ENCODE results near the gene KLHL4. TPM values are rescaled to one million over a fixed set of nuclear protein-coding genes. Genes with fewer than 3 reads are reported as not detected.
A peak's percentile ranks its signal among the peaks of the same experiment; 100 is the strongest.

Gene KLHL4
- total and polyA plus RNA-seq, 9 of the 15 experiments (the other 6 are each of a cell fraction or from before 2014, with no cell fraction given) = 0.04 to 0.16 (median 0.06) TPM; not detected in 1

GRCh38 chrX:87571964-87572363 is 54.4 kb downstream of the KLHL4 start (continued):
- TF ChIP-seq, protein P1, sequence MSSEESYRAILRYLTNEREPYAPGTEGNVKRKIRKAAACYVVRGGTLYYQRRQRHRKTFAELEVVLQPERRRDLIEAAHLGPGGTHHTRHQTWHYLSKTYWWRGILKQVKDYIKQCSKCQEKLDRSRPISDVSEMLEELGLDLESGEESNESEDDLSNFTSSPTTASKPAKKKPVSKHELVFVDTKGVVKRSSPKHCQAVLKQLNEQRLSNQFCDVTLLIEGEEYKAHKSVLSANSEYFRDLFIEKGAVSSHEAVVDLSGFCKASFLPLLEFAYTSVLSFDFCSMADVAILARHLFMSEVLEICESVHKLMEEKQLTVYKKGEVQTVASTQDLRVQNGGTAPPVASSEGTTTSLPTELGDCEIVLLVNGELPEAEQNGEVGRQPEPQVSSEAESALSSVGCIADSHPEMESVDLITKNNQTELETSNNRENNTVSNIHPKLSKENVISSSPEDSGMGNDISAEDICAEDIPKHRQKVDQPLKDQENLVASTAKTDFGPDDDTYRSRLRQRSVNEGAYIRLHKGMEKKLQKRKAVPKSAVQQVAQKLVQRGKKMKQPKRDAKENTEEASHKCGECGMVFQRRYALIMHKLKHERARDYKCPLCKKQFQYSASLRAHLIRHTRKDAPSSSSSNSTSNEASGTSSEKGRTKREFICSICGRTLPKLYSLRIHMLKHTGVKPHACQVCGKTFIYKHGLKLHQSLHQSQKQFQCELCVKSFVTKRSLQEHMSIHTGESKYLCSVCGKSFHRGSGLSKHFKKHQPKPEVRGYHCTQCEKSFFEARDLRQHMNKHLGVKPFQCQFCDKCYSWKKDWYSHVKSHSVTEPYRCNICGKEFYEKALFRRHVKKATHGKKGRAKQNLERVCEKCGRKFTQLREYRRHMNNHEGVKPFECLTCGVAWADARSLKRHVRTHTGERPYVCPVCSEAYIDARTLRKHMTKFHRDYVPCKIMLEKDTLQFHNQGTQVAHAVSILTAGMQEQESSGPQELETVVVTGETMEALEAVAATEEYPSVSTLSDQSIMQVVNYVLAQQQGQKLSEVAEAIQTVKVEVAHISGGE (CRISPR knock-in tag; IDR thresholded peaks at IDR 0.05) = no peak
- TF ChIP-seq POLR2H (tag; IDR thresholded peaks at IDR 0.05; ENCODE audit: low read depth) = peak; percentile 40; the same call in 1 of the 2 replicates
- peak in 1 of 2 experiments; percentile 65; a peak in 1 of 4 replicates for TF ChIP-seq TRIM24 (IDR thresholded peaks at IDR 0.05)
- no peak for TF ChIP-seq CHD4 (IDR thresholded peaks at IDR 0.05; ENCODE audit: insufficient read depth, insufficient replicate concordance, low read depth, low read length, poor library complexity, severe bottlenecking)
- TF ChIP-seq, protein P2, sequence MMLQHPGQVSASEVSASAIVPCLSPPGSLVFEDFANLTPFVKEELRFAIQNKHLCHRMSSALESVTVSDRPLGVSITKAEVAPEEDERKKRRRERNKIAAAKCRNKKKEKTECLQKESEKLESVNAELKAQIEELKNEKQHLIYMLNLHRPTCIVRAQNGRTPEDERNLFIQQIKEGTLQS (IDR thresholded peaks at IDR 0.05) = peak; percentile 69; the same call in 1 of the 2 replicates
- TF ChIP-seq, protein P2 (CRISPR knock-in tag; conservative IDR thresholded peaks at IDR 0.05) = no peak
- TF ChIP-seq MTA3 (IDR thresholded peaks at IDR 0.05; ENCODE audit: borderline replicate concordance) = no peak
- no peak for TF ChIP-seq MAZ (CRISPR knock-in tag; conservative IDR thresholded peaks at IDR 0.05 in 1 of 2, IDR thresholded peaks at IDR 0.05 in 1 of 2)
- TF ChIP-seq BACH1 (tag; IDR thresholded peaks at IDR 0.05) = no peak
- no peak for TF ChIP-seq MXI1 (IDR thresholded peaks at IDR 0.05; ENCODE audit: low read depth, low read length)
- no peak for TF ChIP-seq ZNF436 (CRISPR knock-in tag; IDR thresholded peaks at IDR 0.05)
- no peak for TF ChIP-seq ZC3H11A (IDR thresholded peaks at IDR 0.05; ENCODE audit: low read depth, low read length)
- TF ChIP-seq ZNF274 (IDR thresholded peaks at IDR 0.05; ENCODE audit: borderline replicate concordance, low read depth, low read length) = no peak
- no peak for TF ChIP-seq CEBPG (CRISPR knock-in tag; IDR thresholded peaks at IDR 0.05)
- peak; percentile 52 to 91 for TF ChIP-seq CEBPG (tag; conservative IDR thresholded peaks at IDR 0.05 in 1 of 2, IDR thresholded peaks at IDR 0.05 in 1 of 2)
- TF ChIP-seq MCM7 (IDR thresholded peaks at IDR 0.05) = no peak
- TF ChIP-seq NR2C2 (CRISPR knock-in tag; IDR thresholded peaks at IDR 0.05) = no peak
- no peak for TF ChIP-seq NR2C2 (tag; IDR thresholded peaks at IDR 0.05)
- no peak for TF ChIP-seq IRF1 (CRISPR knock-in tag; IDR thresholded peaks at IDR 0.05; ENCODE audit: borderline replicate concordance)
- no peak for TF ChIP-seq SP1 (CRISPR knock-in tag; IDR thresholded peaks at IDR 0.05)
- no peak for TF ChIP-seq XRCC4 (IDR thresholded peaks at IDR 0.05; ENCODE audit: extremely low read depth, insufficient read depth, insufficient read length)
- TF ChIP-seq, protein P3, sequence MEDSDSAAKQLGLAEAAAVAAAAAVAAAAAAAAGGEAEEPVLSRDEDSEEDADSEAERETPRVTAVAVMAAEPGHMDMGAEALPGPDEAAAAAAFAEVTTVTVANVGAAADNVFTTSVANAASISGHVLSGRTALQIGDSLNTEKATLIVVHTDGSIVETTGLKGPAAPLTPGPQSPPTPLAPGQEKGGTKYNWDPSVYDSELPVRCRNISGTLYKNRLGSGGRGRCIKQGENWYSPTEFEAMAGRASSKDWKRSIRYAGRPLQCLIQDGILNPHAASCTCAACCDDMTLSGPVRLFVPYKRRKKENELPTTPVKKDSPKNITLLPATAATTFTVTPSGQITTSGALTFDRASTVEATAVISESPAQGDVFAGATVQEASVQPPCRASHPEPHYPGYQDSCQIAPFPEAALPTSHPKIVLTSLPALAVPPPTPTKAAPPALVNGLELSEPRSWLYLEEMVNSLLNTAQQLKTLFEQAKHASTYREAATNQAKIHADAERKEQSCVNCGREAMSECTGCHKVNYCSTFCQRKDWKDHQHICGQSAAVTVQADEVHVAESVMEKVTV (CRISPR knock-in tag; IDR thresholded peaks at IDR 0.05) = no peak
- no peak for TF ChIP-seq CBX1 (IDR thresholded peaks at IDR 0.05; ENCODE audit: low read depth)

Data from K562 (cell line).